ENCODE data around the gene TEX48. TPM values are rescaled to one million over a fixed set of nuclear protein-coding genes. Genes with fewer than 3 reads are reported as not detected.

Gene TEX48
- total RNA-seq, 4 donors from 2014 or later: not detected

DNA sequence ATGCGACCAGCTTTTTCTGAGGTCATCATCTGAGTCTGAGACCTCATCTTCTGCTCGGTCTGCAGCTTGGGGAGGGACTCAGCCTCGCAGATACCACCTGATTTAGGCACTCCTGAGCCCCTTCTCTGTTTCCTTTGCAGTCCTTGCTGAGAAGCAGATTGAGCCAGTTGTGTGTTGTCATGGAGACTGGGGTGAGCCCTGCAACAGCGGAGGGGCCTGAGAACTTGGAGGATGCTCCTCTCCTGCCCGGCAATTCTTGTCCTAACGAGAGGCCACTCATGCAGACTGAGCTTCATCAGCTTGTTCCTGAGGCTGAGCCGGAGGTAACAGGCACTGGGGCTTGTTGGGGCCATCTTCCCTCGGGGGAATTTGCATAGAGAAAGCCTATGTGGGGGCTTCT, 43.6 kb downstream of the TEX48 start:
- no peaks in the 10 kb centered on the region for H3K36me3 ChIP-seq
- H3K4me3 ChIP-seq: no peak overlapping the region
- intact Hi-C loops (cut with DNase I; ENCODE audit: low total_unique reads): no loop called here
- no peak overlapping the region for H3K27ac ChIP-seq
- TF ChIP-seq POLR2A (IDR thresholded peaks at IDR 0.05): no peak
- TF ChIP-seq, protein P1, sequence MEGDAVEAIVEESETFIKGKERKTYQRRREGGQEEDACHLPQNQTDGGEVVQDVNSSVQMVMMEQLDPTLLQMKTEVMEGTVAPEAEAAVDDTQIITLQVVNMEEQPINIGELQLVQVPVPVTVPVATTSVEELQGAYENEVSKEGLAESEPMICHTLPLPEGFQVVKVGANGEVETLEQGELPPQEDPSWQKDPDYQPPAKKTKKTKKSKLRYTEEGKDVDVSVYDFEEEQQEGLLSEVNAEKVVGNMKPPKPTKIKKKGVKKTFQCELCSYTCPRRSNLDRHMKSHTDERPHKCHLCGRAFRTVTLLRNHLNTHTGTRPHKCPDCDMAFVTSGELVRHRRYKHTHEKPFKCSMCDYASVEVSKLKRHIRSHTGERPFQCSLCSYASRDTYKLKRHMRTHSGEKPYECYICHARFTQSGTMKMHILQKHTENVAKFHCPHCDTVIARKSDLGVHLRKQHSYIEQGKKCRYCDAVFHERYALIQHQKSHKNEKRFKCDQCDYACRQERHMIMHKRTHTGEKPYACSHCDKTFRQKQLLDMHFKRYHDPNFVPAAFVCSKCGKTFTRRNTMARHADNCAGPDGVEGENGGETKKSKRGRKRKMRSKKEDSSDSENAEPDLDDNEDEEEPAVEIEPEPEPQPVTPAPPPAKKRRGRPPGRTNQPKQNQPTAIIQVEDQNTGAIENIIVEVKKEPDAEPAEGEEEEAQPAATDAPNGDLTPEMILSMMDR (IDR thresholded peaks at IDR 0.05): no peak
- H3K27me3 ChIP-seq: no peaks in the 10 kb centered on the region
- H3K9me3 ChIP-seq: no peaks in the 10 kb centered on the region
- no peak for DNase-seq
- H3K4me1 ChIP-seq: no peaks in the 10 kb centered on the region

DNA sequence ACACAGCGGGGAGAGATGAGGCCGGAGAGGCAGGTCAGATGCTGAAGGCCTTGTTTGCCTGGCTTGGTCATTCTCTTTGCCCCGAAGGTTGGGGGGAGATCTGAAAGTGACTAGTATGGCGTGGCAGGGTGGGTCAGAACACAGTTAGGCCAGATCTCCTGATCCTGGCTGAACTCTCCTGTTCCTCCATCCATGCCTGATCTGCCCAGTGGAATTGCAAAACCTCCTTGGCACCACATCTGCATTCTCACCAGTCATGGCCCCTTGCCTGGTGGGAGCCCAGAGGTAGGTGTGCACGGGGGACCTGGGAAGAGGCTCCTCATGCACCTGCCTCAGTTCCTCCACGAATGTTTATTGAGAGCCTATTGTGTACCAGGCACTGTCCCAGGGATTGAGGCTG, 47.6 kb downstream of the TEX48 start:
- Histone ChIP-seq H3K4me1 (no peaks in the 10 kb centered on the region), H3K36me3 (no peaks in the 10 kb centered on the region), H3K27ac (no peak overlapping the region), H3K9me3 (no peaks in the 10 kb centered on the region), H3K4me3 (no peak overlapping the region), H3K27me3 (no peaks in the 10 kb centered on the region)
- no peak for DNase-seq
- intact Hi-C loops (cut with DNase I; ENCODE audit: low total_unique reads): no loop called here
- TF ChIP-seq POLR2A (IDR thresholded peaks at IDR 0.05): no peak
- TF ChIP-seq, protein P1 (IDR thresholded peaks at IDR 0.05): no peak

DNA sequence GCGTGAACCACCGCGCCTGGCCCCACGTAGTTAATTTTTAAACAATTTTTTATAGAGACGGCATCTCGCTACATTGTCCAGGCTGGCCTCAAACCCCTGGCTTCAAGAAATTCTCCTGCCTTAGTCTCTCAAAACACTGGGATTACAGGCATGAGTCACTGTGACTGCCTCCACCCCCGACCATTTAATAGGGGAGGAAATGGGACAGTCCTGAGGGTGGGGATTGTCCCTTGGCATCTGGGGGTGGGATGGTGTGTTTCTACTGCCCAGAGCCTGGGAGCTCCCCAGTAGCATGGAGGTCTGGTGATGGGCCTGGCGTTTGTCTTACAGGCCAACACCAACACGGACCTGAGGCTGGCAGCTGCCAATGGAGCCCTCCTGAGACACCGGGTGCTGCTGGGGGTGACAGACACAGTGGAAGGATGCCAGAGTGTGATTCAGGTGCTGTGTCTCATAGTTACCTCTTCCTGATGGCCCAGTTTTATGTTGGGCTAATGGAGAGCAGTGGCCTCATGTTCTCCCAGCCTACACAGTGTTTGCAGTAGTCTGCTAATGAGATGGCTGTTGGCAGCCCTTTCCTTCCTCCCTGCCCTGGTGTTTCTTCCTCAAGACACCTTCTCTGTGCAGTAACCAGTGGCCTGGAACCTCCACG, 48.4 kb downstream of the TEX48 start:
- Histone ChIP-seq H3K27ac (no peak overlapping the region), H3K27me3 (no peaks in the 10 kb centered on the region), H3K4me1 (no peaks in the 10 kb centered on the region), H3K9me3 (no peaks in the 10 kb centered on the region), H3K36me3 (no peaks in the 10 kb centered on the region), H3K4me3 (no peak overlapping the region)
- TF ChIP-seq, protein P1 (IDR thresholded peaks at IDR 0.05): no peak
- no peak for TF ChIP-seq POLR2A (IDR thresholded peaks at IDR 0.05)
- intact Hi-C loops (cut with DNase I; ENCODE audit: low total_unique reads): no loop called here
- no peak for DNase-seq

DNA sequence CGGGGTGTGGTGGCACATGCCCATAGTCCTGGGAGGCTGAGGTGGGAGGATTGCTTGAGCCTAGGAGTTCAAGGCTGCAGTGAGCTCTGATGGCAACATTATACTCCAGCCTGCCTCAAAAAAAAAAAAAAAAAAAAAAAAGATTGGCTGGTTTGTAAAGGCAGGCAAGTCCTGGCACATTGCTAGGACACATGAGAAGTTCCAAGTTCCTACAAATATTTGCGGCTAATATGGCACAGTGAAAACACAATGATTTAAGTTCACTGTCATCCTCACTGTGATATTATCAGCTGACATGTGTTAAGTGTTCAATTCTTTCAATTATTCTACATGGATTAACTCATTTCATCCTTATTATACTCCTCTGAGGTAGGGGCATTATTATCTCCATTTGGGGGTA, 50.8 kb downstream of the TEX48 start:
- intact Hi-C loops (cut with DNase I; ENCODE audit: low total_unique reads): no loop called here
- DNase-seq: no peak
- no peaks in the 10 kb centered on the region for H3K9me3 ChIP-seq
- no peaks in the 10 kb centered on the region for H3K27me3 ChIP-seq
- no peak overlapping the region for H3K27ac ChIP-seq
- H3K4me1 ChIP-seq: no peaks in the 10 kb centered on the region
- H3K36me3 ChIP-seq: no peaks in the 10 kb centered on the region
- no peak overlapping the region for H3K4me3 ChIP-seq
- TF ChIP-seq POLR2A (IDR thresholded peaks at IDR 0.05): no peak
- TF ChIP-seq, protein P1 (IDR thresholded peaks at IDR 0.05): no peak

DNA sequence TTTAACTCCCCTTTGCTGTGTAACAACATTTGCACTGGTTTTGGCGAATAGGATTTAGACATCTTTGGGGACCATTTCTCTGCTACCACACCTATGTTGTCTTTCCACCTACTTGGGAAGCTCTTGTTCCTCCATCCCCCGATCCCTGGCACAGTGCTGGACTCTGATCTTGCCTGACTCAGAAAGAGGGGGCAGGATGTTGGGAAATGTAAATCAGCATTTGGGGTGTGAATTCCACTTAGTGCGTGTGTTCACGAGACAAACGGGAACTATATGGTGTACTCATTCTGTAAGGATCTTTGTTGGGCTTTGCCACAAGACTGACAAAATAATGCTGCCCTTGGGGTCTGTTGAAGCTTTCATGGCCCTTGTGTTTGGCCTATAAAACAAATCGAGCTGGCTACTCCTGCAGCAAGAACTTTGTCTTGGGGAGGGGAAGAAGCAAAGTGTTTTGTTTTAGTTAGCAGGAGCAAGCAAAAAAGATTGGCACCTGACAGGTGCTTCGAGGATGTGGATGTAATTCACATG, 52.4 kb downstream of the TEX48 start:
- intact Hi-C loops (cut with DNase I; ENCODE audit: low total_unique reads): no loop called here
- H3K36me3 ChIP-seq: no peaks in the 10 kb centered on the region
- H3K27me3 ChIP-seq: no peaks in the 10 kb centered on the region
- no peak overlapping the region for H3K27ac ChIP-seq
- H3K9me3 ChIP-seq: no peaks in the 10 kb centered on the region
- H3K4me3 ChIP-seq: no peak overlapping the region
- H3K4me1 ChIP-seq: no peaks in the 10 kb centered on the region
- DNase-seq: no peak
- TF ChIP-seq, protein P1 (IDR thresholded peaks at IDR 0.05): no peak
- no peak for TF ChIP-seq POLR2A (IDR thresholded peaks at IDR 0.05)

Data from uterus (tissue), 4 donors.